Suprapubic skin (tissue), 4 donors: ENCODE measurements around the gene SAYSD1.

Source experiments
- EP300 ChIP-seq: sonication (generic); formaldehyde crosslinking; IDR thresholded peaks from one replicate; pipeline ENCODE4 v1.6.1; 2017; ENCODE audit warnings: antibody characterized with exemption
- POLR2A ChIP-seq, 2 donors: fragments of 450-650 bp; IDR thresholded peaks; one replicate each; pipeline ENCODE4 v1.6.1; 2017; ENCODE audit warnings: antibody characterized with exemption in 2 of 2, mild to moderate bottlenecking in 2 of 2, moderate library complexity in 2 of 2
- POLR2AphosphoS5 ChIP-seq, 3 donors: sonication (generic); formaldehyde crosslinking; IDR thresholded peaks; one replicate each; pipeline ENCODE4 v1.6.1; 2017; ENCODE audit warnings: antibody characterized with exemption in 3 of 3
- TF ChIP-seq, protein P1 (sequence below), 2 donors: fragments of 200-600 bp in 1 of 2; fragments of 450-650 bp in 1 of 2; sonication (generic) in 1 of 2; IDR thresholded peaks; one replicate each; pipeline ENCODE4 v1.5.1; 2016 to 2019; ENCODE audit warnings: antibody characterized with exemption in 2 of 2, mild to moderate bottlenecking in 1 of 2, moderate library complexity in 1 of 2

DNA sequence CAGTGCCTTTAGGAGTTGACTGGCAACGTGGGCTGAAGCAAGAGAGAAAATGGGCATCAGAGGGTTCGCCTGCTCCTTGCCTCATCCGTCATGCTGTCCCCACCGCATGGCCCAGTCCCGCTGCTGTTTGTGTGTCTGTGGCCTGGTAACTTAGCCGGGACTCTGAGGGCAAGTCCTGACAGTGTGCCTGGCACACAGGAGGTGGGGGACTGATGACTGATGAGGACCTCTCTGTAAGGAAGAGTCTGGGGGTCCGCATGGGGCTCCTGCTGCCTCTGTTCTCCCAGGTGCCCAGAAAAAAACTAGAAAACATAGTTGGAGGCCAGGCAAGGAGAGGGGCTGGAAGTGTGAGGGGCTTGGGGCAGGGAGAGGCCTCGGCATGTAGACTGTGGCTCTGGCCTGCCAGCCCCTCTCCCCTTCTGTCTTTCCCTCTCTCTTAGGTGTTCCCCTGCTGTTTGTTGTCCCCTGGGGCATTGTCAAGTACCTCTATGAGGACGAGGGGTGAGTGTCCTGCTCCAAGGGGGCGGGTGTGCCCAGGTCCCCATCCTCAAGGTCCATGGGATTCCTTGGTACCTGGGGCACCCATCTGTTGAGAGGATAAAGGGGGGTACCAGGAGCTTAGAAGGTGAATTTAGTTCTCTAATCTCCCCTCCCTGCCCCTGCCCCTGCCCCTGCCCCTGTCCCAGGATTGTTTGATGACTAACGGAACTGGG lies 36.9 kb downstream of the SAYSD1 start:
- TF ChIP-seq, protein P1, sequence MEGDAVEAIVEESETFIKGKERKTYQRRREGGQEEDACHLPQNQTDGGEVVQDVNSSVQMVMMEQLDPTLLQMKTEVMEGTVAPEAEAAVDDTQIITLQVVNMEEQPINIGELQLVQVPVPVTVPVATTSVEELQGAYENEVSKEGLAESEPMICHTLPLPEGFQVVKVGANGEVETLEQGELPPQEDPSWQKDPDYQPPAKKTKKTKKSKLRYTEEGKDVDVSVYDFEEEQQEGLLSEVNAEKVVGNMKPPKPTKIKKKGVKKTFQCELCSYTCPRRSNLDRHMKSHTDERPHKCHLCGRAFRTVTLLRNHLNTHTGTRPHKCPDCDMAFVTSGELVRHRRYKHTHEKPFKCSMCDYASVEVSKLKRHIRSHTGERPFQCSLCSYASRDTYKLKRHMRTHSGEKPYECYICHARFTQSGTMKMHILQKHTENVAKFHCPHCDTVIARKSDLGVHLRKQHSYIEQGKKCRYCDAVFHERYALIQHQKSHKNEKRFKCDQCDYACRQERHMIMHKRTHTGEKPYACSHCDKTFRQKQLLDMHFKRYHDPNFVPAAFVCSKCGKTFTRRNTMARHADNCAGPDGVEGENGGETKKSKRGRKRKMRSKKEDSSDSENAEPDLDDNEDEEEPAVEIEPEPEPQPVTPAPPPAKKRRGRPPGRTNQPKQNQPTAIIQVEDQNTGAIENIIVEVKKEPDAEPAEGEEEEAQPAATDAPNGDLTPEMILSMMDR (IDR thresholded peaks at IDR 0.05) = no peak
- TF ChIP-seq EP300 (no peak), POLR2A (IDR thresholded peaks at IDR 0.05) (no peak), POLR2AphosphoS5 (IDR thresholded peaks at IDR 0.05) (no peak)
